B cell (primary cell): Measurements from ENCODE around the gene PHF24.

Experiments
- EZH2 ChIP-seq: IDR thresholded peaks from 2 replicates; pipeline ENCODE4 v1.6.1; 2012; ENCODE audit warnings: borderline replicate concordance, low read depth, mild to moderate bottlenecking, moderate library complexity, low read length; ENCODE audit not compliant: insufficient read depth, poor library complexity, severe bottlenecking
- TF ChIP-seq, protein P1 (sequence below): fragments of 200-600 bp; IDR thresholded peaks from one replicate; pipeline ENCODE4 v1.8.0; 2022; ENCODE audit warnings: antibody characterized with exemption, mild to moderate bottlenecking

DNA sequence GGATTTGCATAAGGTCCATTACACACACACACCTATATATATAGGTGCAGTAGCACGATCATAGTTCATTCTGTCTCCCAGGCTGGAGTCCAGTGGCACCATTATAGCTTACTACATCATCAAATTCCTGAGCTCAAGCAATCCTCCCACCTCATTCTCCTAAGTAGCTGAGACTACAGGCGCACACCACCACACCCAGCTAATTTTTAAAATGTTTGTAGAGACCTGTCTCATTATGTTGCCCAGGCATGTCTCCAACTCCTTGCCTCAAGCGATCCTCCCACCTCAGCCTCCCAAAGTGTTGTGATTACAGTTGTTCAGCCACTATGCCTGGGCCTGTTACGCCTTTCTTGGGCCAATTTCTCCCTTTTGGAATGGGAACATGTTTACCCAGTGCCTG is 71.2 kb downstream of the PHF24 start:
- TF ChIP-seq, protein P1, sequence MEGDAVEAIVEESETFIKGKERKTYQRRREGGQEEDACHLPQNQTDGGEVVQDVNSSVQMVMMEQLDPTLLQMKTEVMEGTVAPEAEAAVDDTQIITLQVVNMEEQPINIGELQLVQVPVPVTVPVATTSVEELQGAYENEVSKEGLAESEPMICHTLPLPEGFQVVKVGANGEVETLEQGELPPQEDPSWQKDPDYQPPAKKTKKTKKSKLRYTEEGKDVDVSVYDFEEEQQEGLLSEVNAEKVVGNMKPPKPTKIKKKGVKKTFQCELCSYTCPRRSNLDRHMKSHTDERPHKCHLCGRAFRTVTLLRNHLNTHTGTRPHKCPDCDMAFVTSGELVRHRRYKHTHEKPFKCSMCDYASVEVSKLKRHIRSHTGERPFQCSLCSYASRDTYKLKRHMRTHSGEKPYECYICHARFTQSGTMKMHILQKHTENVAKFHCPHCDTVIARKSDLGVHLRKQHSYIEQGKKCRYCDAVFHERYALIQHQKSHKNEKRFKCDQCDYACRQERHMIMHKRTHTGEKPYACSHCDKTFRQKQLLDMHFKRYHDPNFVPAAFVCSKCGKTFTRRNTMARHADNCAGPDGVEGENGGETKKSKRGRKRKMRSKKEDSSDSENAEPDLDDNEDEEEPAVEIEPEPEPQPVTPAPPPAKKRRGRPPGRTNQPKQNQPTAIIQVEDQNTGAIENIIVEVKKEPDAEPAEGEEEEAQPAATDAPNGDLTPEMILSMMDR = no peak
- no peak for TF ChIP-seq EZH2
